Caco-2 (cell line): Measurements from ENCODE around the gene CEP131. TPM values are rescaled to one million over a fixed set of nuclear protein-coding genes. Genes with fewer than 3 reads are reported as not detected.

Source experiments
- BruUV-seq: library from RNA; stranded (reverse); fragments of 400-500 nt; replicated peaks from 2 replicates; lab custom pipeline; 2021; lab: Mats Ljungman, UMichigan
- CTCF ChIA-PET: fragments of 300-600 bp; sonication (Branson Sonifier 250); formaldehyde crosslinking; loops from one replicate; lab custom pipeline; 2022; ENCODE audit warnings: antibody characterized with exemption; lab: Charles Lee
- POLR2A ChIA-PET: fragments of 300-600 bp; sonication (Branson Sonifier 250); formaldehyde crosslinking; loops from one replicate; lab custom pipeline; 2022; ENCODE audit warnings: antibody characterized with exemption; lab: Charles Lee
- DNase-seq, 2 experiments: peaks; one replicate each; pipeline versions ENCODE4 v3.0.0 to v3.0.0-alpha.2; 2020 to 2022
- H3K27me3 ChIP-seq: replicated peaks from 2 replicates; pipeline ENCODE4 v1.6.0; 2011; ENCODE audit warnings: low read length; ENCODE audit not compliant: control insufficient read depth, insufficient read depth
- H3K36me3 ChIP-seq: 2 replicates; pipeline ENCODE4 v1.5.1; 2011; ENCODE audit warnings: low read length; ENCODE audit not compliant: control insufficient read depth, insufficient read depth
- H3K4me1 ChIP-seq: fragments of 250-450 bp; sonication (Bioruptor Pico); 2 replicates; pipeline ENCODE4 v1.5.1; 2020; ENCODE audit warnings: mild to moderate bottlenecking
- H3K4me3 ChIP-seq: 2 replicates; pipeline ENCODE4 v1.5.1; 2011; ENCODE audit warnings: low read depth, mild to moderate bottlenecking, control low read depth, low read length
- H3K9me3 ChIP-seq: fragments of 250-450 bp; sonication (Bioruptor Pico); 2 replicates; pipeline ENCODE4 v1.5.1; 2020; ENCODE audit warnings: mild to moderate bottlenecking, moderate library complexity
- H3K27ac Mint-ChIP-seq: one replicate; pipeline ENCODE4 v1.8.0; 2022; ENCODE audit warnings: mixed read lengths; ENCODE audit not compliant: unreplicated experiment
- H3K27me3 Mint-ChIP-seq: one replicate; pipeline ENCODE4 v1.8.0; 2022; ENCODE audit warnings: mixed read lengths; ENCODE audit not compliant: insufficient read depth, unreplicated experiment
- H3K36me3 Mint-ChIP-seq: one replicate; pipeline ENCODE4 v1.8.0; 2022; ENCODE audit warnings: mild to moderate bottlenecking, mixed read lengths; ENCODE audit not compliant: insufficient read depth, unreplicated experiment
- H3K4me1 Mint-ChIP-seq: one replicate; pipeline ENCODE4 v1.8.0; 2022; ENCODE audit warnings: low read depth, mixed read lengths; ENCODE audit not compliant: unreplicated experiment
- H3K4me3 Mint-ChIP-seq: one replicate; pipeline ENCODE4 v1.8.0; 2022; ENCODE audit warnings: mild to moderate bottlenecking, moderate library complexity, mixed read lengths; ENCODE audit not compliant: unreplicated experiment
- H3K9me3 Mint-ChIP-seq: one replicate; pipeline ENCODE4 v1.8.0; 2022; ENCODE audit warnings: mixed read lengths; ENCODE audit not compliant: unreplicated experiment
- intact Hi-C: fragments of 100-400 bp; cut with micrococcal nuclease; formaldehyde crosslinking; loops from one replicate; pipeline ENCODE4 v1.10.0; 2022; ENCODE audit not compliant: unreplicated experiment
- total RNA-seq: library from RNA; stranded (reverse); gene quantifications from 2 replicates; pipeline ENCODE4 v1.2.3, GENCODE V29; 2022
- TF ChIP-seq, protein P1 (sequence below), 2 experiments: fragments of 200-600 bp in 1 of 2; IDR thresholded peaks; 1 replicate in 1 of 2; 2 replicates in 1 of 2; pipeline versions ENCODE4 v1.5.1 to v1.8.0; 2011 to 2022; ENCODE audit warnings: antibody characterized with exemption in 1 of 2, control low read depth in 1 of 2, inconsistent platforms in 1 of 2, low read depth in 1 of 2, low read length in 1 of 2, mild to moderate bottlenecking in 1 of 2, moderate library complexity in 1 of 2; ENCODE audit not compliant: insufficient read depth in 1 of 2, severe bottlenecking in 1 of 2, unreplicated experiment in 1 of 2

CEP131 gene
- total RNA-seq, 1 experiment from 2014 or later, result 28.4 TPM

DNA sequence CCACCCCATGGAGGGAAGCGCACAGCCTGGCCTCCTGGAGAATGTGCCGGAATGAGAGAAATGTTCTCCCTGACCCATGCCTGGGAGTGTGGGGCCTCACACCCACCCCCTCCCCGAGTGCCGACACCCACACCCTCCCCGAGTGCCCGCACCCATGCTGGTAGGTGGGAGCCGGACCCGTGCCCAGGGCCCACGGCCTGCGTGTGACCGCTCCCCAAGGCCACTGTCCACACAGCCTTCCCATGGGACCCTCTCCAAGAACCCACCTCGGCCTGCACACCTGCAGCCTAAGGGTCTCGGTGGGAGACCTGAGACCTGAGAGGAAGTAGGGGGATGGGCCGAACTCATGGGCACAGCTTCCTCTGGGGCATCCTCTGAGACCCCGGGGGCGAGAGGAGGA, 60.8 kb downstream of the CEP131 start:
- Mint-ChIP-seq H3K36me3 (peaks cover 1% of the 10 kb centered on the region), H3K4me3 (no peak overlapping the region), H3K9me3 (no peaks in the 10 kb centered on the region), H3K27ac (no peak overlapping the region), H3K4me1 (no peaks in the 10 kb centered on the region), H3K27me3 (no peaks in the 10 kb centered on the region)
- intact Hi-C loops, result no loop called here
- TF ChIP-seq, protein P1, sequence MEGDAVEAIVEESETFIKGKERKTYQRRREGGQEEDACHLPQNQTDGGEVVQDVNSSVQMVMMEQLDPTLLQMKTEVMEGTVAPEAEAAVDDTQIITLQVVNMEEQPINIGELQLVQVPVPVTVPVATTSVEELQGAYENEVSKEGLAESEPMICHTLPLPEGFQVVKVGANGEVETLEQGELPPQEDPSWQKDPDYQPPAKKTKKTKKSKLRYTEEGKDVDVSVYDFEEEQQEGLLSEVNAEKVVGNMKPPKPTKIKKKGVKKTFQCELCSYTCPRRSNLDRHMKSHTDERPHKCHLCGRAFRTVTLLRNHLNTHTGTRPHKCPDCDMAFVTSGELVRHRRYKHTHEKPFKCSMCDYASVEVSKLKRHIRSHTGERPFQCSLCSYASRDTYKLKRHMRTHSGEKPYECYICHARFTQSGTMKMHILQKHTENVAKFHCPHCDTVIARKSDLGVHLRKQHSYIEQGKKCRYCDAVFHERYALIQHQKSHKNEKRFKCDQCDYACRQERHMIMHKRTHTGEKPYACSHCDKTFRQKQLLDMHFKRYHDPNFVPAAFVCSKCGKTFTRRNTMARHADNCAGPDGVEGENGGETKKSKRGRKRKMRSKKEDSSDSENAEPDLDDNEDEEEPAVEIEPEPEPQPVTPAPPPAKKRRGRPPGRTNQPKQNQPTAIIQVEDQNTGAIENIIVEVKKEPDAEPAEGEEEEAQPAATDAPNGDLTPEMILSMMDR (IDR thresholded peaks at IDR 0.05; ENCODE audit: insufficient read depth in 1 of 2, low read depth in 1 of 2, low read length in 1 of 2, severe bottlenecking in 1 of 2, unreplicated experiment in 1 of 2), result no peak
- Histone ChIP-seq H3K4me3 (no peak overlapping the region), H3K4me1 (peaks cover 22% of the 10 kb centered on the region), H3K27me3 (no peaks in the 10 kb centered on the region), H3K9me3 (no peaks in the 10 kb centered on the region), H3K36me3 (no peaks in the 10 kb centered on the region)
- no peak for DNase-seq
- no TSS peak for BruUV-seq
- CTCF ChIA-PET, result no interaction called here
- POLR2A ChIA-PET, result no interaction called here

DNA sequence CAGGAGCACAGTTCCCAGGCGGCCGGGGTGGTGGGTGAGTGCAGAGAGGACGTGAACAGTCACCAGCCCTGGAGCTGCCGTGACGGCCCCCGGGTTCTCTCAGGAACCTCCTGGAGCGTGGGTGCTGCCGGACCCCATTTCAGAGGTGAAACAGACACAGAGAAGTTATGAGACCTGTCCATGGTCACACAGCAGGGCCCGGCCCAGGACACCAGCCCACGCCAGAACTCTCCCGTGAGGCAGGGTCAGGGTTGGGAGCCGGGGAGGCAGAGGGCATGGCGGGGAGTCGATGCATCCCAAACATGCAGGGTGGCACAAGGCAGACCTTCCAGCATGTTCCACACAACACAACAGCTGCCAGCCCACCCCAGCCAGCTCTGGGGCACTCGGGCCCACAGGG, 61.2 kb downstream of the CEP131 start:
- Histone ChIP-seq H3K4me1 (peaks cover 18% of the 10 kb centered on the region), H3K27me3 (no peaks in the 10 kb centered on the region), H3K4me3 (no peak overlapping the region), H3K9me3 (no peaks in the 10 kb centered on the region), H3K36me3 (no peaks in the 10 kb centered on the region)
- H3K9me3 Mint-ChIP-seq, result no peaks in the 10 kb centered on the region
- no TSS peak for BruUV-seq
- H3K27me3 Mint-ChIP-seq, result no peaks in the 10 kb centered on the region
- no peak overlapping the region for H3K4me3 Mint-ChIP-seq
- H3K36me3 Mint-ChIP-seq, result no peaks in the 10 kb centered on the region
- no peak for DNase-seq
- intact Hi-C loops, result no loop called here
- ChIA-PET CTCF (no interaction called here), POLR2A (no interaction called here)
- H3K27ac Mint-ChIP-seq, result no peak overlapping the region
- TF ChIP-seq, protein P1 (IDR thresholded peaks at IDR 0.05; ENCODE audit: insufficient read depth in 1 of 2, low read depth in 1 of 2, low read length in 1 of 2, severe bottlenecking in 1 of 2, unreplicated experiment in 1 of 2), result no peak
- H3K4me1 Mint-ChIP-seq, result no peaks in the 10 kb centered on the region

DNA sequence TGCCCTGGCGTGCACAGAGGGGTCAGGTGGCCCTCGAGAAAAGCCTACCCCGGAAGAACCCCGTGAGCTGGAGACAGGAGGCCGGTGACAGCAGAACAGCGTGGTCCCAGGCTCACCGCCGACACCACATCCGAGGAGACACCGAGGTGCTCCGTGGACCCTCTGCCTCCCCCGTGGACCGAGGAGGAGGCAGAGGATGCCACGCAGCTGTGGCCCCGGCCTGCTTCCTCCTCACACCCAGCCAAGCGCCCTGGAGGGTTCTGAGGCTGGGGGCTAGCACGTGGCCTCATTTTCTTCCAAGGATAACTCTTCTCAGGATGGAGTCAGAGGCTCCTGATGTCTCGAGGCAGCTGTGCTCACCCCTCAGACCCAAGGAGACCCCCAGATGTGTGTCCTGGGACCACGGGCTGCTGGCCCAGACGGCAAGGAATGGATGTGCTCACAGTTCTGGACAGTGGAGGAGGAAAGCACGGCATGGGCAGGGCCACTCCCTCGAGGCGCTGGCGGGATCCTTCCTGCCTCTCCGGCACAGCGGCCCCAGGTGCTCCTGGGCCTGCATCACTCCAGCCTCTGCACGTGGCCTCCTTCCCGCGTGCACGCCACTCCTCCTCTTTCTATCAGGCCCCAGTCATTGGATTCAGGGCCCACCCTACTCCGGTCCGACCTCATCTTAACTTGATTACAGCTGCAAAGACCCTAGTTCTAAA, 61.9 kb downstream of the CEP131 start:
- no TSS peak for BruUV-seq
- ChIA-PET POLR2A (no interaction called here), CTCF (no interaction called here)
- DNase-seq, result no peak
- no peak overlapping the region for H3K4me3 Mint-ChIP-seq
- H3K27me3 Mint-ChIP-seq, result no peaks in the 10 kb centered on the region
- no peaks in the 10 kb centered on the region for H3K4me1 Mint-ChIP-seq
- H3K27ac Mint-ChIP-seq, result no peak overlapping the region
- intact Hi-C loops, result no loop called here
- Histone ChIP-seq H3K4me1 (peaks cover 18% of the 10 kb centered on the region), H3K36me3 (no peaks in the 10 kb centered on the region), H3K4me3 (no peak overlapping the region), H3K27me3 (no peaks in the 10 kb centered on the region), H3K9me3 (no peaks in the 10 kb centered on the region)
- no peaks in the 10 kb centered on the region for H3K36me3 Mint-ChIP-seq
- H3K9me3 Mint-ChIP-seq, result no peaks in the 10 kb centered on the region
- TF ChIP-seq, protein P1 (IDR thresholded peaks at IDR 0.05; ENCODE audit: insufficient read depth in 1 of 2, low read depth in 1 of 2, low read length in 1 of 2, severe bottlenecking in 1 of 2, unreplicated experiment in 1 of 2), result no peak
